PC-9 (cell line): ENCODE measurements around the gene ZSWIM9. TPM values are rescaled to one million over a fixed set of nuclear protein-coding genes. Genes with fewer than 3 reads are reported as not detected.

ENCODE experiments used
- BruUV-seq: library from RNA; stranded (reverse); fragments of 400-500 nt; replicated peaks from 2 replicates; lab custom pipeline; 2021; lab: Mats Ljungman, UMichigan
- CTCF ChIA-PET: fragments of 300-600 bp; sonication (Branson Sonifier 250); formaldehyde crosslinking; loops from one replicate; lab custom pipeline; 2022; ENCODE audit warnings: antibody characterized with exemption; lab: Charles Lee
- POLR2A ChIA-PET: fragments of 300-600 bp; sonication (Branson Sonifier 250); formaldehyde crosslinking; loops from one replicate; lab custom pipeline; 2022; ENCODE audit warnings: antibody characterized with exemption; ENCODE audit not compliant: unreplicated experiment; lab: Charles Lee
- DNase-seq, 2 experiments: peaks; one replicate each; pipeline versions ENCODE4 v3.0.0 to v3.0.0-alpha.2; 2015 to 2022; ENCODE audit warnings: mixed read lengths in 1 of 2
- H2AFZ ChIP-seq: fragments of 200-600 bp; sonication (generic); 2 replicates; pipeline ENCODE4 v1.8.1; 2017; ENCODE audit warnings: antibody characterized with exemption
- H3F3A ChIP-seq: fragments of 200-600 bp; sonication (generic); 2 replicates; pipeline ENCODE4 v1.8.1; 2017; ENCODE audit warnings: antibody characterized with exemption, mild to moderate bottlenecking, low read depth; ENCODE audit not compliant: insufficient read depth
- H3K27ac ChIP-seq: fragments of 200-600 bp; sonication (generic); 2 replicates; pipeline ENCODE4 v1.6.1; 2016; ENCODE audit warnings: mixed run types
- H3K27me3 ChIP-seq: fragments of 200-600 bp; sonication (generic); 2 replicates; pipeline ENCODE4 v1.6.1; 2016; ENCODE audit warnings: low read depth, mixed run types; ENCODE audit not compliant: insufficient read depth
- H3K36me3 ChIP-seq: fragments of 200-600 bp; sonication (generic); 2 replicates; pipeline ENCODE4 v1.6.1; 2016; ENCODE audit warnings: low read depth, mixed run types
- H3K4me1 ChIP-seq: fragments of 200-600 bp; sonication (generic); replicated peaks from 2 replicates; pipeline ENCODE4 v1.6.1; 2016; ENCODE audit warnings: mixed run types; ENCODE audit not compliant: insufficient read depth
- H3K4me2 ChIP-seq: fragments of 200-600 bp; sonication (generic); 2 replicates; pipeline ENCODE4 v1.6.1; 2017; ENCODE audit warnings: mixed run types
- H3K4me3 ChIP-seq: fragments of 200-600 bp; sonication (generic); 2 replicates; pipeline ENCODE4 v1.6.1; 2016; ENCODE audit warnings: mixed run types
- H3K79me2 ChIP-seq: fragments of 200-600 bp; sonication (generic); 2 replicates; pipeline ENCODE4 v1.6.1; 2017; ENCODE audit warnings: low read depth, mixed run types
- H3K9me2 ChIP-seq: fragments of 200-600 bp; sonication (generic); 2 replicates; pipeline ENCODE4 v1.8.1; 2017; ENCODE audit warnings: mild to moderate bottlenecking; ENCODE audit not compliant: insufficient read depth
- H3K9me3 ChIP-seq: fragments of 200-600 bp; sonication (generic); 2 replicates; pipeline ENCODE4 v1.8.1; 2016; ENCODE audit warnings: low read depth; ENCODE audit not compliant: insufficient read depth
- H4K20me1 ChIP-seq: fragments of 200-600 bp; sonication (generic); 2 replicates; pipeline ENCODE4 v1.8.1; 2017; ENCODE audit not compliant: insufficient read depth
- CTCF ChIP-seq: fragments of 200-600 bp; sonication (generic); conservative IDR thresholded peaks from 2 replicates; pipeline ENCODE4 v1.6.1; 2017; ENCODE audit warnings: mixed run types, antibody characterized with exemption, mild to moderate bottlenecking, moderate library complexity
- EZH2 ChIP-seq: fragments of 200-600 bp; sonication (generic); IDR thresholded peaks from 2 replicates; pipeline ENCODE4 v1.8.0; 2017; ENCODE audit warnings: antibody characterized with exemption, low read depth
- intact Hi-C: fragments of 100-400 bp; cut with micrococcal nuclease; formaldehyde crosslinking; loops from one replicate; pipeline ENCODE4 v1.10.0; 2022; ENCODE audit not compliant: unreplicated experiment
- total RNA-seq: library from RNA; stranded (reverse); gene quantifications from 2 replicates; pipeline ENCODE4 v1.2.3, GENCODE V29; 2021

Gene ZSWIM9
- total RNA-seq, 1 experiment from 2014 or later, result 8.3 TPM

- Histone ChIP-seq H3K36me3 (no peaks in the 10 kb centered on the region), H3K9me3 (no peaks in the 10 kb centered on the region), H3K9me2 (no peaks in the 10 kb centered on the region), H3K4me1 (peaks cover 18% of the 10 kb centered on the region), H3K79me2 (no peaks in the 10 kb centered on the region), H3F3A (peaks cover 3% of the 10 kb centered on the region; the same call in 1 of the 2 replicates), H2AFZ (no peak overlapping the region), H3K4me2 (no peak overlapping the region), H3K27ac (no peak overlapping the region), H3K4me3 (no peak overlapping the region), H3K27me3 (no peaks in the 10 kb centered on the region), H4K20me1 (no peaks in the 10 kb centered on the region)
- intact Hi-C loops, result no loop called here
- CTCF ChIA-PET, result no interaction called here
- BruUV-seq, result no TSS peak
- POLR2A ChIA-PET, result no interaction called here
- TF ChIP-seq CTCF (no peak), EZH2 (no peak)
- no peak for DNase-seq
Observed at GRCh38 chr19:48247212-48247611, 76.7 kb downstream of the ZSWIM9 start.

Other genes starting within 250 kb of the ZSWIM9 start
- gene BSPH1, start 178.5 kb upstream of the ZSWIM9 start, total RNA-seq, result not detected in 2 replicates
- gene ELSPBP1, start 176.0 kb upstream of the ZSWIM9 start, total RNA-seq, result not detected in 2 replicates
- gene CABP5, start 126.6 kb upstream of the ZSWIM9 start, total RNA-seq, result not detected in 2 replicates
- gene PLA2G4C, start 59.9 kb upstream of the ZSWIM9 start, total RNA-seq, result 1.2 TPM in 1 of 2 replicates, not detected in the other
- 109 and 116 TPM in 2 replicates for gene LIG1, start 336 bp upstream of the ZSWIM9 start, total RNA-seq
- 17.7 and 25.6 TPM in 2 replicates for gene CARD8, start 85.2 kb downstream of the ZSWIM9 start, total RNA-seq
- gene ZNF114, start 99.4 kb downstream of the ZSWIM9 start, total RNA-seq, result 14.8 and 15.5 TPM in 2 replicates
- 29.0 and 56.3 TPM in 2 replicates for gene EMP3, start 154.9 kb downstream of the ZSWIM9 start, total RNA-seq
- gene TMEM143, start 193.3 kb downstream of the ZSWIM9 start, total RNA-seq, result 24.8 and 31.3 TPM in 2 replicates
- 1.3 and 2.1 TPM in 2 replicates for gene SYNGR4, start 193.7 kb downstream of the ZSWIM9 start, total RNA-seq
- 220 and 261 TPM in 2 replicates for gene KDELR1, start 220.9 kb downstream of the ZSWIM9 start, total RNA-seq
- gene GRIN2D, start 223.0 kb downstream of the ZSWIM9 start, total RNA-seq, result 3.2 and 3.8 TPM in 2 replicates